GM12892 (cell line): ENCODE measurements around the gene CNOT10.

Experiments used
- POLR2A ChIP-seq: IDR thresholded peaks from 2 replicates; pipeline ENCODE4 v1.6.1; 2011; ENCODE audit warnings: low read depth, low read length, control low read depth
- POLR2AphosphoS5 ChIP-seq: IDR thresholded peaks from 2 replicates; pipeline ENCODE4 v1.6.1; 2011; ENCODE audit warnings: low read depth, low read length, control low read depth
- TAF1 ChIP-seq: IDR thresholded peaks from 2 replicates; pipeline ENCODE4 v1.6.1; 2011; ENCODE audit warnings: low read depth, mild to moderate bottlenecking, control low read depth, low read length, borderline replicate concordance

DNA sequence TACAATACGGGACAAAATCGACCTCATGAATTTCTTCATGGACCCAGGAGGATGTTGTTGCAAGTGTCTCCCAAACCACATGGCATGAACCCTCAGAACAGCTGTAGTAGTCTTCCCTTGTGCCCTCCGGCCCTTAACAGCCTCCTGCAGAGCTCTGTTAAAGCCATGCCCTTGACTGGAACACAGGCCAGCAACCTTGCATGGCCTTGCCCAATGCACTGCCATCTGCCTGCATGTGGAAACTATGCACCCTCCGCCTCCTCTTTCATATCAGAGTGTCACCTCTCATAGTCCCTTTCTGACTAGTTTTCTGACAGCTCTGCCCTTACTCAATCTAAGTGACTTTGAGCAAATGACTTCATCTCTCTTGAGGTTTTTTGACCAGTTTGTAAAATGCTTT lies 93.4 kb downstream of the CNOT10 start:
- TF ChIP-seq POLR2AphosphoS5 = no peak
- no peak for TF ChIP-seq TAF1
- no peak for TF ChIP-seq POLR2A
